Neural progenitor cell (in vitro differentiated cells): Measurements from ENCODE around the gene BRINP2. TPM values are rescaled to one million over a fixed set of nuclear protein-coding genes. Genes with fewer than 3 reads are reported as not detected.

Experiments
- DNase-seq: peaks from one replicate; pipeline ENCODE4 v3.0.0-alpha.2; 2016; ENCODE audit warnings: low spot score
- H2AFZ ChIP-seq: fragments of 200-600 bp; sonication (generic); replicated peaks from 2 replicates; pipeline ENCODE4 v1.6.1; 2016; ENCODE audit warnings: antibody characterized with exemption
- H3F3A ChIP-seq: fragments of 200-600 bp; sonication (generic); 2 replicates; pipeline ENCODE4 v1.6.1; 2016; ENCODE audit warnings: antibody characterized with exemption, low read depth
- H3K27ac ChIP-seq: fragments of 200-600 bp; sonication (generic); 2 replicates; pipeline ENCODE4 v1.5.1; 2016; ENCODE audit warnings: mild to moderate bottlenecking
- H3K27me3 ChIP-seq: fragments of 200-600 bp; sonication (generic); 2 replicates; pipeline ENCODE4 v1.6.1; 2016; ENCODE audit warnings: mild to moderate bottlenecking, moderate library complexity
- H3K36me3 ChIP-seq: fragments of 200-600 bp; sonication (generic); 2 replicates; pipeline ENCODE4 v1.5.1; 2016
- H3K4me1 ChIP-seq: fragments of 200-600 bp; sonication (generic); 2 replicates; pipeline ENCODE4 v1.6.1; 2016; ENCODE audit warnings: mixed run types
- H3K4me2 ChIP-seq: fragments of 200-600 bp; sonication (generic); 2 replicates; pipeline ENCODE4 v1.6.1; 2016
- H3K4me3 ChIP-seq: fragments of 200-600 bp; sonication (generic); 2 replicates; pipeline ENCODE4 v1.5.1; 2016
- H3K79me2 ChIP-seq: fragments of 200-600 bp; sonication (generic); 2 replicates; pipeline ENCODE4 v1.6.1; 2016; ENCODE audit warnings: low read depth
- H3K9ac ChIP-seq: fragments of 200-600 bp; sonication (generic); 2 replicates; pipeline ENCODE4 v1.6.1; 2016
- H3K9me3 ChIP-seq: fragments of 200-600 bp; sonication (generic); 2 replicates; pipeline ENCODE4 v1.5.1; 2016; ENCODE audit warnings: low read depth
- H4K20me1 ChIP-seq: fragments of 200-600 bp; sonication (generic); 2 replicates; pipeline ENCODE4 v1.6.1; 2016; ENCODE audit warnings: low read depth
- H3K27ac Mint-ChIP-seq: 3 replicates; pipeline ENCODE4 v1.8.0; 2021; ENCODE audit warnings: mixed read lengths
- H3K27me3 Mint-ChIP-seq: 2 replicates; pipeline ENCODE4 v1.8.0; 2022; ENCODE audit warnings: low read depth, mild to moderate bottlenecking, inconsistent platforms, moderate library complexity, mixed read lengths; ENCODE audit not compliant: insufficient read depth
- H3K36me3 Mint-ChIP-seq: 3 replicates; pipeline ENCODE4 v1.8.0; 2021; ENCODE audit warnings: mixed read lengths
- H3K4me1 Mint-ChIP-seq: 3 replicates; pipeline ENCODE4 v1.8.0; 2021; ENCODE audit warnings: mixed read lengths
- H3K4me3 Mint-ChIP-seq: 3 replicates; pipeline ENCODE4 v1.8.0; 2021; ENCODE audit warnings: mild to moderate bottlenecking, moderate library complexity, mixed read lengths
- H3K9me3 Mint-ChIP-seq: 3 replicates; pipeline ENCODE4 v1.8.0; 2020; ENCODE audit warnings: mixed read lengths
- EZH2 ChIP-seq: fragments of 200-600 bp; sonication (generic); IDR thresholded peaks from 2 replicates; pipeline ENCODE4 v1.6.1; 2017; ENCODE audit warnings: antibody characterized with exemption, mild to moderate bottlenecking, moderate library complexity
- EZH2phosphoT487 ChIP-seq: fragments of 200-600 bp; sonication (generic); IDR thresholded peaks from 2 replicates; pipeline ENCODE4 v1.6.1; 2017; ENCODE audit warnings: antibody characterized with exemption
- total RNA-seq: library from RNA; depleted of rRNA; stranded (reverse); fragments of >200 nt; gene quantifications from 2 replicates; pipeline ENCODE4 v1.2.3, GENCODE V29; 2015; ENCODE audit warnings: low replicate concordance
- TF ChIP-seq, protein P1 (sequence below): fragments of 200-600 bp; sonication (generic); IDR thresholded peaks from 2 replicates; pipeline ENCODE4 v1.5.1; 2017; ENCODE audit warnings: antibody characterized with exemption, mild to moderate bottlenecking

The BRINP2 gene
- total RNA-seq = 0.06 TPM in 1 of 2 replicates, not detected in the other

- TF ChIP-seq EZH2phosphoT487 (peak; percentile 77), EZH2 (peak; percentile 97)
- TF ChIP-seq, protein P1, sequence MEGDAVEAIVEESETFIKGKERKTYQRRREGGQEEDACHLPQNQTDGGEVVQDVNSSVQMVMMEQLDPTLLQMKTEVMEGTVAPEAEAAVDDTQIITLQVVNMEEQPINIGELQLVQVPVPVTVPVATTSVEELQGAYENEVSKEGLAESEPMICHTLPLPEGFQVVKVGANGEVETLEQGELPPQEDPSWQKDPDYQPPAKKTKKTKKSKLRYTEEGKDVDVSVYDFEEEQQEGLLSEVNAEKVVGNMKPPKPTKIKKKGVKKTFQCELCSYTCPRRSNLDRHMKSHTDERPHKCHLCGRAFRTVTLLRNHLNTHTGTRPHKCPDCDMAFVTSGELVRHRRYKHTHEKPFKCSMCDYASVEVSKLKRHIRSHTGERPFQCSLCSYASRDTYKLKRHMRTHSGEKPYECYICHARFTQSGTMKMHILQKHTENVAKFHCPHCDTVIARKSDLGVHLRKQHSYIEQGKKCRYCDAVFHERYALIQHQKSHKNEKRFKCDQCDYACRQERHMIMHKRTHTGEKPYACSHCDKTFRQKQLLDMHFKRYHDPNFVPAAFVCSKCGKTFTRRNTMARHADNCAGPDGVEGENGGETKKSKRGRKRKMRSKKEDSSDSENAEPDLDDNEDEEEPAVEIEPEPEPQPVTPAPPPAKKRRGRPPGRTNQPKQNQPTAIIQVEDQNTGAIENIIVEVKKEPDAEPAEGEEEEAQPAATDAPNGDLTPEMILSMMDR = no peak
- Histone ChIP-seq H2AFZ (peak within 1 kb of the TSS; percentile 86), H3K27ac (no peak within 1 kb of the TSS), H3K27me3 (peaks cover 100% of the 10 kb centered on the region), H3K9me3 (no peaks in the 10 kb centered on the region), H3K79me2 (no peaks in the 10 kb centered on the region), H3K4me1 (peaks cover 7% of the 10 kb centered on the region), H3K4me3 (peak within 1 kb of the TSS; percentile 65), H4K20me1 (peaks cover 14% of the 10 kb centered on the region), H3K9ac (no peak within 1 kb of the TSS), H3F3A (peaks cover 4% of the 10 kb centered on the region), H3K4me2 (peak within 1 kb of the TSS; percentile 99), H3K36me3 (no peaks in the 10 kb centered on the region)
- no peak within 1 kb of the TSS for H3K27ac Mint-ChIP-seq
- H3K4me1 Mint-ChIP-seq = peaks cover 7% of the 10 kb centered on the region
- peak; percentile 91 for DNase-seq
- peaks cover 3% of the 10 kb centered on the region for H3K9me3 Mint-ChIP-seq
- H3K36me3 Mint-ChIP-seq = no peaks in the 10 kb centered on the region
- H3K27me3 Mint-ChIP-seq = peaks cover 23% of the 10 kb centered on the region
- no peak within 1 kb of the TSS for H3K4me3 Mint-ChIP-seq
Observed at GRCh38 chr1:177170756-177171535, at the start of gene BRINP2. Gene BRINP2, plus strand, starts transcription at chr1:177170958. Its CDS starts 58,919 bp downstream, at chr1:177229877.

DNA sequence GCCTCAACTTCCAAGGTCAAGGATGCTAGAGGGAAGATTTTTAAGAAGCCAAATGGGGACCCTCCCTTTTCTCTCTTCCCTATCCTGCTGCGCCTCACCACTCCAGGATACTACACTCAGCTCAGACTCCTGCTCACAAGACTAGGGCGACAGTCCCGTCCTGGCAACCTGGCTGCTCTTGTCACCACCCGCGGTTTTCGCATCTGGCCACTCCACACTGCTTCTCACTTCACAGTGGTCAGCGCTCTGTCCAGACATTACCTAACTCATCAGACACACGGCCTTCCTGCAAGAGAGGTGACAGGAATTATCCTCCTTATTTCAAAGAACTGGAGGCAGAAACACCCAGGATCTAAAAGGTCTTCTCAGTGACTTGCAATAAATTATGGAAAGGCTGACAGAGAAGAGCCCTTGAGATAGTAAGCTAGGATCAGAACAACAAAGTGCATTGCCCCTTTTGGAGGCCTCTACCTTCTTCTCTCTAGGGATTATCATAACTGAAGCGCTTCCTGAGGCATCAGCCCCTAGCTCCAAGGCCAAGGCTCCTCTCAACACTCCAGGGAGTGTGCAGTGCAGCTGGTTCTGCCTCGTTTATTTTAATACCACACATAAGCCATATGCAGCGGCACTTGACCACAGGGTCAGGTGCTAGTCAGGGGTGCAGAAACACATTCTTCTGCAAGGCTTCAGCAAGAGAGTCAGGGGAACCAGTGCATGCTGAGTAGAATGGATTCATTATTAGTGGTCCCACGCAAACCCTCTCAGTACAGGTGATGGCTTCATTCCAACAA lies 48.1 kb upstream of the BRINP2 start:
- Histone ChIP-seq H3K4me3 (no peak overlapping the region), H3K4me2 (no peak overlapping the region), H3K27ac (no peak overlapping the region), H3K9ac (no peak overlapping the region), H3F3A (no peaks in the 10 kb centered on the region), H4K20me1 (no peaks in the 10 kb centered on the region), H3K36me3 (no peaks in the 10 kb centered on the region), H3K79me2 (no peaks in the 10 kb centered on the region), H3K4me1 (no peaks in the 10 kb centered on the region), H3K27me3 (no peaks in the 10 kb centered on the region), H2AFZ (no peak overlapping the region), H3K9me3 (no peaks in the 10 kb centered on the region)
- Mint-ChIP-seq H3K9me3 (no peaks in the 10 kb centered on the region), H3K4me1 (peaks cover 19% of the 10 kb centered on the region), H3K36me3 (peaks cover 5% of the 10 kb centered on the region), H3K4me3 (no peak overlapping the region), H3K27ac (no peak overlapping the region), H3K27me3 (no peaks in the 10 kb centered on the region)
- no peak for TF ChIP-seq EZH2phosphoT487
- TF ChIP-seq EZH2 = no peak
- TF ChIP-seq, protein P1 = no peak
- DNase-seq = no peak

DNA sequence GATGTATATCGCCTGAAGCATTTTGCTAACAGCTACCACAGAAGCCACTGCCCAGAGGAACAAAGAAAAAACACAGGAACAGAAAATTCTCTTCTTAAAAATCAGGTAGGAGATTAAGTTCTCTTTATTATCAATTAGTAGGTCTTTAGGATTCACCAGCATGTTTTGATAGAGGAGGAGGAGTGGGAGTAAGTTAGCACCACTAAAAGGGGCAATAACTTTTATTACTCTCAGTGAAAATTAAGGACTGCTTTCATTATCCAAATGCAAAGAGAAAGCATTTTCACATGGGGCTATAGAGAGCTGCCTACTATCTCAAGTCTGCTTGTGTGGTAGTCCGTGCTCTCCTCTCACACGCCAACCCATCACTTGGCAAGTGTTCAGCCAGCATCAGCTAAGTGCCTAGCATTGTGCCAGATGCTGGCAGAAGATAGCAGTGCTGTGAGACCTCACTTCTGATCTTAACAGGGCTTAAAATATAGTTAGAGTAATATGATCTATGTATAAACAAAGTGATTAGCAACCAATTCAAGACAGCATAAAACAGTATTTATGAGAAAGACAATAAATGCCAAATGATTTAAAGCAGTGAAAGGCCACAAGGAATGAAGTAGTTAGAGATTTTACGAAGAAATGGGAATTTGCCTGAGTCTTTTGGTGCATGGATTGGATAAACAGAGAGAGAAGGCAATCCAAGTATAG lies 46.0 kb upstream of the BRINP2 start:
- Histone ChIP-seq H4K20me1 (no peaks in the 10 kb centered on the region), H3K27ac (no peak overlapping the region), H3K27me3 (no peaks in the 10 kb centered on the region), H3F3A (no peaks in the 10 kb centered on the region), H3K4me3 (no peak overlapping the region), H3K4me2 (no peak overlapping the region), H3K9ac (no peak overlapping the region), H3K36me3 (no peaks in the 10 kb centered on the region), H3K9me3 (no peaks in the 10 kb centered on the region), H3K79me2 (no peaks in the 10 kb centered on the region), H3K4me1 (no peaks in the 10 kb centered on the region), H2AFZ (no peak overlapping the region)
- Mint-ChIP-seq H3K4me1 (peaks cover 11% of the 10 kb centered on the region), H3K9me3 (no peaks in the 10 kb centered on the region), H3K27ac (no peak overlapping the region), H3K36me3 (peaks cover 15% of the 10 kb centered on the region), H3K27me3 (no peaks in the 10 kb centered on the region), H3K4me3 (no peak overlapping the region)
- no peak for DNase-seq
- no peak for TF ChIP-seq EZH2phosphoT487
- no peak for TF ChIP-seq EZH2
- TF ChIP-seq, protein P1 = no peak
